ENCODE results near the gene KCNJ12. TPM values are rescaled to one million over a fixed set of nuclear protein-coding genes. Genes with fewer than 3 reads are reported as not detected.
"Not testable (repeated sequence)": the region's sequence is repeated elsewhere in the genome, so short reads cannot be mapped to it uniquely, and the experiment has no call there.

The KCNJ12 gene
- total RNA-seq: 3.1 TPM

DNA sequence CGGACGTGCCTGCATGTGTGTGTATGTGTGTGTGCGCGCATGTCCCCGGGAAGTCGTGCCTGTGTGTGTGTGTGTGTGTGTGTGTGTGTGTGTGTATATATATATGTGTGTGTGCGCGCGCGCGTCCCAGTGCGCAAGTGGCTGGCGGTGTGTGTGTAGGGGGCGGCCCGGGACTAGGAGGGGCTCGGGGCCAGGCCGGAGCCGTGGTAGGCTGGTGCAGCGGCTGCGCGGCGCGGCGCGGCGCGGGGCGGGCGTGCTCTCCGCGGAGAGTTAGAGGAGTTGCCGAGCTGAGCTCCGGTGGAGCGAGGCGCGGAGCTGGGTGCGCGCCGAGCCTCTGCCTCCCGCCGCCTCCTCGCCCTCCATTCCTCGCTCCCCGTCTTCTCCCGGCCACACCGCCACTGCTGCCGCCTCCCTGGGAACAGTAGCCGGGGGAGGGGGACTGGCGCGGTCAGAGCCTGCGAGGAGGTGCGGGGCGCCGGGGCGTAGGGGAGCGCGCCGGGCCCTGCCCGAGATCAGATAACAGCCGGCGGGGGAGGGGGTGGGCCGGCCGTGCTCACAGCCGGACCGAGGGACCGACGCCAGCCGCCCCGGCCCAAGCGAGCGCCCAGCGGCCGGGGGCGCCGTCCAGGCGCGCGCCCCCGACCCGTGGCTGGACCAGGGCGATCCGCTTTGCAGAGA lies at the start of gene KCNJ12:
TSS of gene KCNJ12 (plus strand) at position 277 of the 678 bp plus-strand sequence. CDS start 38,986 bp downstream, outside the sequence.
- no peak for DNase-seq

DNA sequence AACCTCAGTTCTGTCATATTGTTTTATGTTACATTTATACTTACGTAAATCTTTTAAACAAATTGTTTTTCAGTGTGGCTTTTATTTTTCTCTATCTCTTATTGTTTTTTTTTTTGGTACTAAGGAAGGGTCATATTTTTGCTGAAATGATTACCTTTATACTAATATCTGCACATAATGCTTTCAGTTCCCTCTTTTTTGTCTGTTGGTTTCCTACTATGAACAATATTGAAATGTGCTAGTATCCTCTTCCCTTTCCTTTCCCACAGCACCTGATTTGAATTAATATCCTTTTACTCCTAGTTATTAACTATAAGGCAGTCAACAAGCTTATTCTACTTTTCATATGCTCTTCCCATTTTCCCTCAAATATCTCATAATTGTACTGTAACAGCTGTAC lies 48.2 kb upstream of the KCNJ12 start:
- DNase-seq: not testable (repeated sequence)

DNA sequence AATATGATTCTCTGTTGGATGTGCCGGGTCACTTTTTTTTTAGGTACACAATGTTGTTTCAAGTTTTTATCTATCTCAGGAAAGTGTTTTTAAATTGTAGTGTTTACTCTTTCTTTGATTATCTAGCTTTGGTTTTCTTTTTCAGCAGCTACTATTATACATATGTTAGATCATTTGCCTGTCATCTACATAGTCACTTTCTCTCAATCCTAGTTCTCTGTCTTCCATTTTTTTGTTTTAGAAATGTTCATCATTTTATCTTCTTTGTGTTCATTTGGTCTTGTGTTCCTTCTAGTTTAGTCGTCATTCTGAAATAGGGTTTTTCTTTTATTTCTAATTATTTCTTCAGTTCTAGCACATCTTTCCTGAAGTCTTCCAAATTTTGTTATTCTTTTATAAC lies 47.4 kb upstream of the KCNJ12 start:
- DNase-seq: not testable (repeated sequence)

DNA sequence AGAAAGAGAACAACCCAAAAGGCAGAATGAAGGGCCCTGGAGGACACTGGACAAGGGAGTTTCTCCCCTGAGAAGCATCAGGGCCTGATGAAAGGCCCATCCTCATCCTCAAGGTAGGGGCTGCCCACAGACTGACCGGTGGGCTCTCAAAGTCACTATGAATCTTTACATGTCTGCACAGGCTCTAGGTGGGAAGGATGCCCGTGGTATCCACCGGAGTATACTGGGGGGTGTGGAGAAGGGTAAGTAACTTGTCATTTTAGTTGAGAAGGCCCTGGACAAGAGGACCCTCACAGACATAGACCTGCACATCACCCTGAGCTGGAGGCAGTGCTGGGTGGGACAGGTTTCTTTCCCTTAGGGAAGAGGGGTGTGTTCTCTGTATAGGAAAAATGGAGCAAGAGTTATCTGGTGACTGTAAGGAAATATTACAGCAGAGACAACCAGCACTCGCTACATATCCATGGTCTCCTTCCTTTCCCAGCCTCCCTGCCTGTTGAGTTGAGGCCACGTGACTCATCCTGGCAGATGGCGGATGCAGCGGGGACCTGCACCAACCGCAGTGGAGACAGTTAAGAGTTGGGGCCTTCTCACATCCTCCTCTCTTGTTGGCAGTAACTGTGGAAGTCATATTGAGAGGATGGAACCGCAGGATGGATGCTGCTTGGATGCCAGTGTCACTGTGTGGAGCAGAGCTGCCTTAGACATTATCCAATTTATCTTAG lies 45.6 kb upstream of the KCNJ12 start:
- no peak for DNase-seq

DNA sequence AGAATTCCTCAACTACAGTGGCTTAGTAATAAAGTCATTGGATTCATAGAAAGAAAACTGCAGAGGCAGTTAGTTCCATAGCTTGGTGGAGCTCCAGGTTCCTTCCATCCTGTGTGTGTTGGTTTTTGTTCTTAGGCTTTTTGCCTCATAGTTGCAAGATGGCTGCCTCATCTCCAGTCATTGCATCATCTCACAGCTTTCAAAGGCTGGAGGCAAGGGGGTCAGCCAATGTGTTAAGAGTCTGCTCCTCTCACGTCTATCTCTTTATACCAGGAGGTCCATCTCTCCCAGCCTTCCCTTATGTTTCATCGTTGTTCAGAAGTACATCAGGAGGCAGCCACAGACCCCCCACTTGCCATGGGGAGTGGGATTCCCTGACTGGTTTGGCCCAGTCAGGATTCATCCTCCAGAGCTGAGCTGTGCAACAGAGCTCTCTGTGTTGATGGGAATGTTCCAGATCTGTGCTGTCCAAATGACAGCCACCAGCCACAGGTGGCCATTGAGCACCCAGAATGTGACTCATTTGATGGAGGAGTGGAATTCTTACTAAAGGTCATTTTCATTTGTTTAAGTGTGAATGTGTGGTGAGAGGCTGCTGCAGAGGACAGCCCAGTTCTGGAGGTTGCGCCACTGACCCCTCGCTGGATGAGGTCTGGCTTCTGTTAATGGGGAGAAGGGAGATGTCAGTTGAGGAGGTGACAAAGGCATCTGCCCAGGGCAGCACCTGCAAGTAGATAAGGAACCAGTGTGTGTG lies 39.4 kb upstream of the KCNJ12 start:
- not testable (repeated sequence) for DNase-seq

DNA sequence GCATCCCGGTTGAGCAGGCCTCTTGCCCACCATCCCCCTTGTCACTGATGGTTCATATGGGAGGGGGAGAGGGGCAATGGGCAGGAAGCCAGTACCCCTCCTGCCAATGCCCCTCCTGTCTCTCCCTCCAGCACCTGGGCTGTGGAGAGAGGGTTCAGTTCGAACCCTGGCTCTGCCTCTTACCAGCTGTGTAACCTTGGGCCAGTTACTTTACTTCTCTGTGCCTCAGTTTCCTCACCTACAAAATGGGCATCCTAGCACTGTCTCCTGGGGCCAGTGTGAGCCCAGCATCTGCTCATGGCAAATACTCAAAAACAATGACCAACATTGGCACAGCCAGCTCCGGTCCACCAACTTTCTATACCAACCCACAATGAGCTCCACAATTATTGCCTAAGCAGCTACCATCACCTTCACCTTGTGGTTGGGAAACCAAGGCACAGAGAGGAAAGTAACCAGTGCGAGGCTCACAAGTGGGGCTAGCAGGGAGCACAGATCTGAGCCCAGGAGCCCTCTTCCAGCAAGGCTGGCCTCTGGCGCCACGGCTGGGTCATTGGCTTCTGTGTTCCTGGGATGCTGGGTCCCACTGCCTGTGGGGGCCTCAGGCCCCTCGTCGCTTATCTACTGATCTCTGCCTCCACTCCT lies 38.1 kb upstream of the KCNJ12 start:
- DNase-seq: not testable (repeated sequence)

DNA sequence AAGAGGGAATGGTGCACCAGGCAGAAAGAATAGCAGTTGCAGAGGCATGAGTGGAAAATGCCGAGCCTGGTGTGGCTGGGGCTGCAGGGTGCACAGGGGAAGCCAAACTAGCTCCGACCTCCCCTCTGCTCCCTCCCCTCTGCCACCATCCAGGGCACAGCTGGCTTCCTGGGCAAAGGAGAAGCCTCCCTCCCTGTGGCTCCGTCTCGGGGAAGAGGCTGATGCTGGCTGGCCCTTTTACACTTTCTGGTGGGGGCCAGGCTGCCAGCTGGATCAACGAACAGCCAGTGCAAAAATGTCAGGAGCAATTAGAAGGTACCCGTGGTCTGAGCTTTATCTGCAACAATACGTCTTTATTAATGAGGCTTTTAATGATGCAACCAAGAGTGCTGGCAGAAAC lies 37.1 kb upstream of the KCNJ12 start:
- DNase-seq: no peak

DNA sequence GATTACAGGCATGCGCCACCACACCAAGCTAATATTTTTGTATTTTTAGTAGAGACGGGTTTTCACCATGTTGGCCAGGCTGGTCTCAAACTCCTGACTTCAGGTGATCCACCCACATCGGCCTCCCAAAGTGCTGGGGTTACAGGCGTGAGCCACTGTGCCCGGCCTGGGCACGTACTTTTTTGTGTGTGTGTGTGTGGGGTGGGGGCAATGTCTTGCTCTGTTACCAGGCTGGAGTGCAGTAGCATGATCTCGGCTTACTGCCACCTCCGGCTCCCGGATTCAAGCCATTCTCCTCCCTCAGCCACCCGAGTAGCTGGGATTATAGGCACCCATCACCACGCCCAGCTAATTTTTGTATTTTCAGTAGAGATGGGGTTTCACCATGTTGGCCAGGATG lies 36.6 kb upstream of the KCNJ12 start:
- DNase-seq: not testable (repeated sequence)

DNA sequence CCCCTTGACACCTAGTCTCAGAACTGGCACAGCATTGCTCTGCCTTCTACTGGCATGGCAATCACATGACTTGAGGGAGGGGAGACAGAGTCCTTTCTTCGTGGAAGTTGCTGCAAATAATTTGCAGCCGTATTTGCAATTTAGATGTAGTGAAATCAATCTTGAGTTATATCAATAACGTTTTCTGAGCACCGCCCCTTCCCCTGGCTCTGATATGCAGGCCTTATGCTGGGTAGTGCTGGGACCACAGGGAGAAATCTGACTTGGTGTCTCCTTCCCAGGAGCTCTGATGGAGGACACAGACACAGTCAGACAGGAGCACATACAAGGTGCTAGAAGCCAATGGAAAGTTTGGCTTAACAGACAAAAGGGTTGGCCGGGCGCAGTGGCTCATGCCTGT lies 35.8 kb upstream of the KCNJ12 start:
- DNase-seq: not testable (repeated sequence)

DNA sequence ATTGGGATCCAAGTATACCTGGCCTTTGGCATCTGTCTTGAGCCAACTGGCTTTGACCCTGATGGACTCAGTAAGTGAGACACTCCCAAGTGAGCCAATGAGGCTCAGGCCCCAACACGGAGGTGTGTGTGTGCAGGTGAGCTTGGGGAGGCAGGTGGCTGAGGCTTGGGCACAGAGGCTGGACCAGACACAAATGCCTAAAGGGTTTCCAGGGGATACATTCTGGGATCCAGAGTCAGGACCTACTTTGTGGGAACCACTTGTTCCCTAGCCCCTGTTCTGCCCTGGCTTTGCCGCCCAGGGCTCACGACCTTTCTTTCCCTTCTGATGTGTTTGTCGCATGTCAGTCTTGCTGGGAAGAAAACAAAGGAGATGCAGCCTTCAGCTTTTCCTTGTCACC lies 34.9 kb upstream of the KCNJ12 start:
- DNase-seq: not testable (repeated sequence)

DNA sequence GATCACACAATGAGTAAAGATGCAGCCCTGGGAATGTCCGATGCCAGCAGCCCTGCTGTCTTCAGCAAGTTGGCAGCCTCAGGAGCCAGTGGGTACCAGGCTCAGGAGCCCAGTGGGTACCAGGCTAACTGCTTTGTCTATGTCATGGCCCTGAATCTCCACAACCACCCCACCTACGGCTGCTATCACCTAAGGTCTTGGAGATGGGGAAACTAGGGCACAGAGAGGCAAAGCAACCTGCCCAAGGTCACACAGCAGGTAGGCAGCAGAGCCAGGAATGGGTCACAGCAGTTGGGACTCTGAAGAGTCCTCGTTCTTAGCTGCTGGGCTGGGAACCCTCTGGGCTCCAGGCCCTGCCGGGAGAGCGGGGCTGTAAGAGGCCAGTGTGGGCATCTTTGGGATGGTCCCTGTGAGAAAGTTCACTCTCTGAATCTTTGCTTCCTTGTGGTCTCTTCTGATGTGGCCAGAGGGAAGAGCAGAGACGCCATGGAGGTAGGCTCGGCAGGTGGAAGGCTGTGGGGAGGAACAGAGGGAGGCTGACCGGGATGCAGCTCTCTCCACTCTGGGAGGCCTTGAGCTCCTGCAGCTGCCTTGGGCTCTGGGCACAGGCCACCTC lies 34.1 kb upstream of the KCNJ12 start:
- DNase-seq: not testable (repeated sequence)

DNA sequence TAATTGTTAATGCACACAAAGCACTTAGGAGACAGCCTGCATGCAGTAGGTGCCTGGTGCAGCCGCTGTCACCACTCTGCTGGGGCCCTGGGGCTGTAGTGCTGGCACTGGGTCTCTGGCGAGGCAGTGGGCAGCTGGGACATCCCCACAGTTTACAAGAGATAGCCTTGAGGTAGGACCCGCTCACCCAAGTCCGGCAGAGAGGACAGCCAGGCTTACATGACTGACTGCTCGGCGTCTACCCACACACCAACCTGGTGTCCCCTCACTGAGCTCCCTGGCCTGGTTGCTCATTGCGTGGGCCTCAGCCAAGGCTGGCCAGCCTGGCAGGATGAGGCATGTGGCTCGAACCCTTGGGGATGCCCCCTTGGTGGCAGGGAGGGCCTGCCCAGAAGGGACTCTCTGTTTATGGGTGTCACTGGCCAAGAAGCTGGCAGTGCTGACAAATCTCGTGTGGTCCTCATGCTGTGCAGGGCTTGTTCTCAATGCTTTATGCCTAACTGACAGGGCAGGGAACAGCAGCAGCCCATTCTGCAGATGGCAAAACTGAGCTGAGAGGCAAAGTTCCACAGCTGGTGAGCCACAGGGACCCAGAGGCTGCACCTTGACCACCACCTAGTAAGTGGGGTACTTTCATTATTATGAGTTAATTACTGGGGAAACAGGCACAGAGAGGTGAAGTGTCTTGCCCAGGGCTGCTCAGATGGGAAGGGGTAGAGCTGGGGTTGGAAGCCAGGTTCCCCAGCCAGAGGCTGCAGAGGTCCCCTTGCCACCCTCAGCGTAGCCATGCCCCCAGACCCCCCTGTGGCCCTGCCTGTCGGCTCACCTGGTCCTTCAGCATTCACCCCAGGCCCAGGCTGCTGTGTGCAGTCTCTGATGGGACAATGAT lies 32.9 kb upstream of the KCNJ12 start:
- not testable (repeated sequence) for DNase-seq

DNA sequence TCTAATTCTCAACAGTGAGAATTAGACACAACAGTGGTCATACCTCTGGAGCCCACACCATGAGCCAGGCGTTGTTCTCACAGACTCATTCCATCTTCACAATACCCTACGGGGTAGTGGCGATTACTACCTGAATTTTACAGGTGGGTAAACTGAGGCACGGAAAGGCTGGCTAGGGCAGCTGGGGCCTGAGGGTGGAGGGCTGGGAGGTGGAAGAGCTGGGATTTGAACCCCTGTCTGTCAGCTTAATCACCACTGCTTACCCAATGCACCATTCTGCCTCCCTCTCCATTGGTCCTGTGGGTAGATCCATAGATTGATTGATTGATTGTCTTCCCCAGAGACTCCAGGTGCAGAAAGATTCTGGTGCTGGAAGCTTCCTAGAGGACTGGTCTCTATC lies 31.4 kb upstream of the KCNJ12 start:
- DNase-seq: not testable (repeated sequence)

DNA sequence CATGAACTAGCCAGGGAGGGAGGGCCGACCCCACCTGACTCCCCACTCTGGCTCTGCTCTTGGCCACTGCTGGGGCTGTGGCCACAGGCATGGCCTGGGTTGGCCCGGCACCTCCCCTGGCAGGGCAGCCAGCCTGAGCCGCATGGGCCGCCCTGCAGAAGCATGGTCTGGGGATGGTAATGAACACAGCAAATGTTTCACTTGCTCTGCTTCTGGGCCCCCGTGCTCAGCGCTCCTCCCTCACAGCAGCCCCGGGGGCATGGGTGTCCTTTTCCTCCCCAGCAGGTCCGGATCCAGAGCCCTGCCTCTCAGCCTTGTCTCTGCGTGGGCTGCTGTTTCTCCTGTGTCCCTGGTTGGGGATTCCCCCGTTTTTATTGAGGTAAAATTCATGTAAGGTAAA lies 30.9 kb upstream of the KCNJ12 start:
- DNase-seq: no peak

DNA sequence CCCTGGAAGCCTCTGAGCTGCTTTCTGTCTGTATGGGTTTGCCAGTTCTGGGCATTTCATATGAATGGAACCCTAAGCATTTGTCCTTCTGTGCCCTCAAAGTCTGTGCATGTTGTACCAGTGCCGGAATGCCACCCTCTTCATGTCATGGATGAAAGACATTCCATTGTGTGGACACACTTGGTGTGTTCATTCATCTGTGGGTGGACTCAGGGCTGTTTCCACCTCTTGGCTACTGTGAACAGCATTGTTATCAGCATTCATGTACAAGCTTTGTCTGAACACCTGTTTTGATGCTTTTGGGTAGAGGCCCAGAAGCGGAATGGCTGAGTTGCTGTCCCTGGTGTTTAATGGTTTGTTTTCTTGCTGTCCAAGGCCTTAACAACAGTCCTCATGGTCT lies 30.1 kb upstream of the KCNJ12 start:
- DNase-seq: not testable (repeated sequence)

DNA sequence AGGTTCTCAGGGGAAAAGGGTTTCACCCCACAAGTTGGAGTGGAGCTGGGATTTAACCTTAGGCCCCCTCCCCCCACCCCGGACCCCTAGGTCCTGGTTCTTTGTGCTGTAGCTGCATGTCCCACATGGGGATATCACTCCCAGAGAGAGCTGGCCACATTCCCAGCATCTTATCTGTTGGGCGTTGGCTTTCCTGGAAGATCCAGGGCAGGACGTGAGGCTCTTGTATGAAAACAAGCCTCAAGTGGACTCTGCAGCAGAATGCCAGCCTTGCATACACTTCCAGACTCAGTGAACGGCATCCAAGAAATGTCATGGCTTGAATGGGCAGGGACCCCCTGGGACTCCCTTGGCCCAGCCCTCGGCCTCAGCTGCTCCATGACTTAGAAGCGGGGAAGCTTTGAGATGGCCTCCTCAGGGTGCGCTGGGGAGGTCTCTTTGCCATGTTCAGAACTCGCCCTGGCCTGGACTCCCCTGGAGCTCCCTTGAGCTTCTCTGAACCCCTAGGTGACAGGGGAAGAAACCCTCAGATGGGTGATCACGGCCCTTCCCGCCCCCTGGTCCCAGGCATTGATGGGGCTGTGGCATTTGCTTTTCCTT lies 29.4 kb upstream of the KCNJ12 start:
- not testable (repeated sequence) for DNase-seq

DNA sequence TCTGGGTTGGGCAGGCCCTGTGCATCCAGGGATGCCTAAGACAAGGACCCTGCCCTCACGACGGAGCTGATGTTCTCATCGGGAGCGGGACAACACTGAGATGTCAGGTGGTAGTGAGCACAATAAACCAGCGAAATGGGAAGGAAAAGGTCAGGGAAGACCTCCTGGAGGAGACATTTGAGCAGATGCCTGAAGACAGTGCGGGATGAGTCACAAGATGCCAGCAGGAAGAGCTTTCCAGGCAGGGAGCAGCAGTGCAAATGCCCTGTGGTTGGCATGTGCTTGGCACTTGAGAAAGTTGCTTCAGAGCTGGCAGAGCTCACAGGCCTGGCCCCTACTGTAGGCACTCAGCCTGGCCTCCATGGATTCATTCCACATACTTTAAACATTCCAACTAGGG lies 28.5 kb upstream of the KCNJ12 start:
- not testable (repeated sequence) for DNase-seq

DNA sequence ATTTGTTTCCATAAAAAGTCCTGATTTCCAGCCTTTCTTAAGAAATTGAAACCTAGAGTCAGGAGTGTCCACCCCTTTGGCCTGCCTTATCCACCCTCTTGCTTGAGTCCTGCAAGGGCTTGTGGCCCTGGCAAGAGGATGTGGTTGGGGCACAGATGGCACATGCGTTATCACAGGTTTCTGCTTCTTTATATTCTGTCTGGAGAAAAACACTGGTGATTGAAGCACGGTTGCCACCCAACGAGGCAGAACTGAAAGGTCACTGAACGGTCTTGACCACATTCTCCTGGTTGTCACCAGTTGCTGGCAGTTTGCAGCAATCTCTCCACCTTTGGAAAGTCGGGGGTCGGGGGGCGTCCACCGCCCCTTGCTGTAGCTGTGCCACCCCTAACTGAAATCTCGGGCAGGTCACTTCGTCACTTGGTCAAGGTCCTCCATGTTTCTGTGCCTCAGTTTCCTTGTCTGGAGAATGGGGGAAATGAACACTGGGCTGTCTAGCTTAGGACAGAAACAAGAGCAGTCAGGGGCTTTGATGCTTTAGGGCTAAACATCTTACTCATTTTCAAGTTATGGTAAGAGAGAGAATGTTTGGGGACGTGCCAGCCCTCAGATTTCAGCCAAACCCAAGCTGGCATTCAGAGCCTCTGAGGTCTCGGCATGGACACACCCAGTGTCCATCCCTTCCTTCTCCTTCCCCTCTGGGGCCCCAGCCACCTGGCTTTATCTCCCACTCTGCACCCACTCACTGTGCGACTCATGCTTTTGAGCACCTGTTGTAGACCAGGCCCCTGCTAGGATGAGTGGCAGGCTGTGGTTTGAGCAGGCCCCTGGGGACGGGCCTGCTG lies 27.9 kb upstream of the KCNJ12 start:
- DNase-seq: not testable (repeated sequence)

DNA sequence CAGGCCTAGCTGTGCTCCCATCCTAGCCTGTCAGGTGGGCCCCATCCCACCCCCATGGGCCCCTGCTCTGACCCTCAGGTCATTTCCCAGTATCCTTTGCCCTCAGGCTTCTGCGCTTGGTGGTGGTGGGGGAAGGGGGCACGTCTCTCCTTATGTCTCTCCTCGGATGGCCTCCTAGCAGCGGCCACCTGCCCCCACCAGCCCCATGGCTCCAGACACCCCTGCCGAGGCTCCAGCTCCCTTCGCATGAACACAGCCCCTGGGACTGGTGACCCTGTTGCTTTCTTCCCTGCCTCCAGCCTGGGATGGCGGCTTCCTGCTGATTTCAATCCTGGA lies 27.3 kb upstream of the KCNJ12 start:
- not testable (repeated sequence) for DNase-seq

All from skin of body (tissue), 2 donors.